T-helper 2 cell treated with Interferon-gamma antibody and Interleukin-4, amounts not matched to agents 5 μg/mL and 100 μg/mL, for 36 hours (primary cell): ENCODE measurements around the gene APOA1.

Experiments used
- DNase-seq: peaks from one replicate; pipeline ENCODE4 v3.0.0; 2021; ENCODE audit warnings: low spot score
- H3K27ac Mint-ChIP-seq: one replicate; pipeline ENCODE4 v1.8.0; 2021; ENCODE audit warnings: mild to moderate bottlenecking, mixed read lengths
- H3K27me3 Mint-ChIP-seq: one replicate; pipeline ENCODE4 v1.8.0; 2021; ENCODE audit warnings: low read depth, mixed read lengths
- H3K36me3 Mint-ChIP-seq: one replicate; pipeline ENCODE4 v1.8.0; 2021; ENCODE audit warnings: low read depth, mixed read lengths
- H3K4me1 Mint-ChIP-seq: one replicate; pipeline ENCODE4 v1.8.0; 2021; ENCODE audit warnings: low read depth, mixed read lengths
- H3K4me3 Mint-ChIP-seq: one replicate; pipeline ENCODE4 v1.8.0; 2022; ENCODE audit warnings: mild to moderate bottlenecking, moderate library complexity, mixed read lengths
- H3K9me3 Mint-ChIP-seq: one replicate; pipeline ENCODE4 v1.8.0; 2021; ENCODE audit warnings: mixed read lengths

The APOA1 gene

DNA sequence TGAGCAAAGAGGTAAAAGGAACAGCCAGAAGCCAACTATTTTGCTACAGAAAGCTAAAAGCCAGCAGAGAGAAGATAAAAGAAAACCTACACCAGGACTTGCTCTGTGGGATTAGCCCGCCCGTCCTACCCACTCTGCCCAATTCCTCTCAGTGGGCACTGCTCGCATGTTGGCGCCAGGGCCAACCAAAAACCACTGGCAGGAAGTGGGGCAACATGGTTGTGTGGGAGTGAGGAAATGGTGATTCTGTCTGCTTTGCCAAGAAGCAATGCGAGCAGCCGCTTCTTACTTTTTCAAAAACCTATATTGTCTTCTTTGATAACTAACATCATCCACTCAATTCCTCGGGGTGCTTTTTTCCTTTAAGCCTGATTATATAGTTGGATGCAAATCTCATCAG, 14.2 kb upstream of the APOA1 start:
- H3K4me3 Mint-ChIP-seq, result peak overlapping the region; percentile 81
- peaks cover 58% of the 10 kb centered on the region for H3K4me1 Mint-ChIP-seq
- peak; percentile 29 for DNase-seq
- no peaks in the 10 kb centered on the region for H3K27me3 Mint-ChIP-seq
- H3K9me3 Mint-ChIP-seq, result no peaks in the 10 kb centered on the region
- H3K27ac Mint-ChIP-seq, result peak overlapping the region; percentile 97
- peaks cover 34% of the 10 kb centered on the region for H3K36me3 Mint-ChIP-seq

DNA sequence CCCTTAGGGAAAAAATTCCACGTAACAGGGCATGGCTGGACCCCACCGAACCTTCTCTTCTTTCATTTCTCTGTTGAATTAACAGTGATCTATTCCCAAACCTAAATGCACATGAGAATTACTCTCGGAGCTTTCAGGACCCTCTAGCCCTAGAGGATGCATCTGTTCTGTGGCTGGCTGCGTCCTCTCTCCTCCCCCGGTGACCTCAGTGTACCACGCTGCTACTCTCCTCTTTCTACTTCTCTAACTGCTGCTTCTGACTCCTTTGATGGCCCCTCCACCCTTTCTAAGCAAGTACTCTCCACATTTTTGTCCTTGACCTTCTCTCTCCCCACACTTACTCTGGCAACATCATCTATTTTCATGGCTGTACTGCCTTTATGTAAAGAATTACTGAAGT, 12.1 kb upstream of the APOA1 start:
- Mint-ChIP-seq H3K27ac (peak overlapping the region; percentile 22), H3K4me3 (no peak overlapping the region), H3K36me3 (peaks cover 38% of the 10 kb centered on the region), H3K27me3 (no peaks in the 10 kb centered on the region), H3K4me1 (peaks cover 46% of the 10 kb centered on the region), H3K9me3 (no peaks in the 10 kb centered on the region)
- DNase-seq, result no peak

DNA sequence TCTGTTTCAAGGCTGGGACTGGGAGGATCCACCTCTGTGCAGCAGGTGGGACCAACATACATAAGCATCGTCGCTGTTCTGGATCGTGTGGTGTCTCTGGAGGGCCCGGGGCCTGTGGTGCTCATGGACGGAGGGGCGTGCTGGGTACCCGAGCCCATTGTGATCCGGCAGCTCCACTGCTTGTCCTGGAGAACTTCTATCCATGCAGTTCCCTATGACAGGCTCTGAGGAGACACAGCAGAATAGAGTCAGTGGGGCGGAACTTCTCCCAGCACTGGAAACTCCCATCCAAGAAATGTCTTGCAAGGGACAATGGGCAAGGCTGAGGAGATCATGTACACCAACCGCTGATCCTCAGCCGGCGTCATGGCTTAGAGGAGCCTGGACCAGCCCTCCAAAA, 11.6 kb upstream of the APOA1 start:
- H3K4me3 Mint-ChIP-seq, result no peak overlapping the region
- no peak for DNase-seq
- H3K36me3 Mint-ChIP-seq, result peaks cover 35% of the 10 kb centered on the region
- no peaks in the 10 kb centered on the region for H3K27me3 Mint-ChIP-seq
- no peaks in the 10 kb centered on the region for H3K9me3 Mint-ChIP-seq
- H3K27ac Mint-ChIP-seq, result no peak overlapping the region
- H3K4me1 Mint-ChIP-seq, result peaks cover 42% of the 10 kb centered on the region

DNA sequence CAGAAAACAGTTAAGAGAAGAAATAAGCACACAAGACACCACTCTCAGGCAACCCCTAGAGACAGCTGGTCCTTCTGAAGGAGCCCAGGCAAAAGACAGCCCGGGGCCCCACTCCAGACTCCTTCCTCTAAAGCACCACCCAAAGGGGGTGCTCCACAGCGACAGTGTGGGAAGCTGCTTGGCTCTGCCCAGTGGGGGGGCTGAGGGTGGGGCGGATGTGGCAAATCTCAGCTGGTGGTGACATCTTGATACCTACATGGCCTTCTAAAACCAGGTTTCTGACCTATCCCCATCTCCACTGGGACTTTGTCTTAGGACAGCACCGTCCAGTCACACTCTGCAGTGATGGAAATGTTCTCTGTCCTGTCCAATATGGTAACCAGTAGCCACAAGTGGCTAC, 10.2 kb upstream of the APOA1 start:
- DNase-seq, result no peak
- peaks cover 27% of the 10 kb centered on the region for H3K4me1 Mint-ChIP-seq
- no peaks in the 10 kb centered on the region for H3K9me3 Mint-ChIP-seq
- no peak overlapping the region for H3K4me3 Mint-ChIP-seq
- H3K27ac Mint-ChIP-seq, result no peak overlapping the region
- H3K36me3 Mint-ChIP-seq, result peaks cover 33% of the 10 kb centered on the region
- no peaks in the 10 kb centered on the region for H3K27me3 Mint-ChIP-seq

DNA sequence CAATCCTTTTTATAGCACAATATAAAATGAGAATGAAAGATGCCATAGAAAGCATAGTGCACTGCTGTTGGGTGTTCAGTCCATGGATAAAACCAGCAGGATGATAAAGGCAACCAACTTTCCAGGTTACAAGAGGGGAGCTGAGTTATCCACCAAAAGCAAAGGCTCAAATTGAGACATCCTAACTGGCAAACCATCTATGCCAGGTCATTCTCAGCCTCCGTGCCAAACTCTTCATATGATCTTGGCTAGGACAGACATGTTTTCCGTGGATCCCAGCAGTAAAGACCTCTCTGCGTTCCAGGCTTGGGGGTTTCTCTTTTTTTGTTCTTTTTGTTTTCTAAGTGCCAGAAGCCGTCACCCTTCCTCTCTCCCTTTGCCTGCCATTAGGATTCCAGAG, 7.3 kb upstream of the APOA1 start:
- no peak overlapping the region for H3K4me3 Mint-ChIP-seq
- H3K27me3 Mint-ChIP-seq, result no peaks in the 10 kb centered on the region
- no peak overlapping the region for H3K27ac Mint-ChIP-seq
- H3K4me1 Mint-ChIP-seq, result peaks cover 3% of the 10 kb centered on the region
- peaks cover 24% of the 10 kb centered on the region for H3K36me3 Mint-ChIP-seq
- no peaks in the 10 kb centered on the region for H3K9me3 Mint-ChIP-seq
- DNase-seq, result no peak

DNA sequence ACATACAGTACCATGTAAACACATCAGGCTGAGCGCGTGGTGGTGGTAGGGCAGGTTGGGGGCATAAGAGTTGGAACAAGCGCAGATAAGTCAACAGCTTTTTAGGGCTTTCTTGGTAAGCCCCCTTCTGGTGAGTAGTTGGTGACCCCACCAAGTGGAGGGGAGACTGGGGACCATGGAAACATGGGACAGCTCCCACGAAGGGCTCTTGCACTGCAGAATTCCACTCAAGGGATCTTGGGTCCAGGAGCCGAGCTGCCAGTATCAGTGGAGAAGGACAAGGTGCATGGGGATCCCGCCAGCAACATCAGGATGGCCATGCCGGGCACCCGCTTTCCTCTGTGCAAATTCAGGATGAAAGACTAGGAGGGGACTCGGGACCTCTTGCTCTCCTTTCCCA, 6.2 kb upstream of the APOA1 start:
- Mint-ChIP-seq H3K36me3 (peaks cover 20% of the 10 kb centered on the region), H3K4me1 (peaks cover 2% of the 10 kb centered on the region), H3K27ac (no peak overlapping the region), H3K4me3 (no peak overlapping the region), H3K27me3 (no peaks in the 10 kb centered on the region), H3K9me3 (no peaks in the 10 kb centered on the region)
- no peak for DNase-seq

- no peak overlapping the region for H3K4me3 Mint-ChIP-seq
- no peak for DNase-seq
- peaks cover 6% of the 10 kb centered on the region for H3K4me1 Mint-ChIP-seq
- H3K27me3 Mint-ChIP-seq, result no peaks in the 10 kb centered on the region
- H3K27ac Mint-ChIP-seq, result no peak overlapping the region
- H3K9me3 Mint-ChIP-seq, result no peaks in the 10 kb centered on the region
- H3K36me3 Mint-ChIP-seq, result peaks cover 20% of the 10 kb centered on the region
These were observed 5.5 kb upstream of the APOA1 start for GRCh38 chr11:116842909-116843308.

- Mint-ChIP-seq H3K27ac (no peak overlapping the region), H3K4me3 (no peak overlapping the region)
These were observed 4.7 kb upstream of the APOA1 start for GRCh38 chr11:116842117-116842516.

GRCh38 chr11:116840746-116841296, 3.4 kb upstream of the APOA1 start:
- Mint-ChIP-seq H3K9me3 (no peaks in the 10 kb centered on the region), H3K36me3 (peaks cover 4% of the 10 kb centered on the region), H3K27me3 (no peaks in the 10 kb centered on the region), H3K4me1 (peaks cover 8% of the 10 kb centered on the region), H3K27ac (no peak overlapping the region), H3K4me3 (no peak overlapping the region)
- no peak for DNase-seq

More at GRCh38 chr11:116842117-116842516, 4.7 kb upstream of the APOA1 start:
- Mint-ChIP-seq H3K27me3 (no peaks in the 10 kb centered on the region), H3K36me3 (peaks cover 16% of the 10 kb centered on the region), H3K4me1 (peaks cover 6% of the 10 kb centered on the region), H3K9me3 (no peaks in the 10 kb centered on the region)
- DNase-seq, result no peak

- Mint-ChIP-seq H3K9me3 (no peaks in the 10 kb centered on the region), H3K4me3 (no peak overlapping the region), H3K27me3 (no peaks in the 10 kb centered on the region), H3K27ac (no peak overlapping the region), H3K4me1 (peaks cover 10% of the 10 kb centered on the region), H3K36me3 (peaks cover 3% of the 10 kb centered on the region)
- no peak for DNase-seq
These were observed 2.9 kb upstream of the APOA1 start for GRCh38 chr11:116840224-116840745.

DNA sequence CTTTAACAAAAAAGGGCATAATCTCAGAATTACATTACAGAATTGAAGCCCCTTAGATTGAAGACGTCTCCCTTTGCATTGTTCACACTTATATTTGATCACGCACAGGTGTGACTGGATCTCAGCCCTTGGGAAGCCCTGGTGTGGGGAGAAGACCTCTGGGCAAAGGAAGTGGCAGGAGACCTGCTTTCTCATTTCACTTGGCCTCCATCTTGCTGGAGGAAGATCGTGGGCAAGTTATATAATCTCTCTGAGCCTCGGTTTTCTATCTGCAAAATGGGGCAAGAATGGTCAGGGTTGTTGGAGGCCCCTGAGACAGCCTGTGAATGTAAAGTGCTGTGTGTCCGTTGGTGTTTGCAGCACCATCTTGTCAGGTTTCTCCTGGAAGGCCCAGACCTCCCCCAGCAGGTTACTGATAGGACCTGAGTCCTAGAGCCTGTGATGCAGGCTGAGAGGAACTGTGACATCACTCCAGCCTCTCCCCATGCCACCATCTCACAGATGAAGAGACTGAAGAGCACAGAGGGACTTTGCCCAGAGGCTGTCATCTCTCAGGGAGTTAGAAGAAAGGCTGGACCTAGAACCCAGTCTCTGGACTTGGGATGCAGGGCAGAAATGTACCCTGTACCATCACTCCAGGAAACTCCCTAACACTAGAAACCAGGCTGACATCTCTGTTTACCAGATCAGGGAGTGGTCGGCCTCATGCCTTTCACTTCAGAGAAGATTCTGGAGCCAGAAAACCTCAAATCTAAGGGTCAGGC, 1.1 kb upstream of the APOA1 start:
- Mint-ChIP-seq H3K4me3 (no peak overlapping the region), H3K9me3 (no peaks in the 10 kb centered on the region), H3K4me1 (peaks cover 14% of the 10 kb centered on the region), H3K27me3 (peaks cover 3% of the 10 kb centered on the region), H3K27ac (no peak overlapping the region), H3K36me3 (no peaks in the 10 kb centered on the region)
- DNase-seq, result no peak

DNA sequence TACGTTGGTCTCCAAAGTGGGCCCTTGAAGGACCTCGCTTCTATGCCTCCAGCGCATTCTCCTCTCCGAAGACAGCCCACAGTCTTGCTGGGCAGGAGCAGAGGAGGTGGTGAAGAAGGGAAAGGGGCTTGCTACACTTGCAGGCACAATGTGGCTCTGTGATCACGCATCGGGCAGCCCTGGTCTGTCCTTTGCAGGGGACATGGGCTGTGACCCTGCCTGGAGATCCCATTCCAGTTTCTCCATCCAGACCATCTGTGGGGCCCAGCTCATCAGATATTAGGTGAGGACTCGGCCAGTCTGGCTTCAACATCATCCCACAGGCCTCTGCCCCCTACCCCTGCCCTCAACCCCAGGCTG, 810 bp downstream of the APOA1 start:
- no peak for DNase-seq
- Mint-ChIP-seq H3K4me1 (peaks cover 14% of the 10 kb centered on the region), H3K4me3 (no peak overlapping the region), H3K36me3 (no peaks in the 10 kb centered on the region), H3K27ac (no peak overlapping the region), H3K27me3 (peaks cover 3% of the 10 kb centered on the region), H3K9me3 (no peaks in the 10 kb centered on the region)

DNA sequence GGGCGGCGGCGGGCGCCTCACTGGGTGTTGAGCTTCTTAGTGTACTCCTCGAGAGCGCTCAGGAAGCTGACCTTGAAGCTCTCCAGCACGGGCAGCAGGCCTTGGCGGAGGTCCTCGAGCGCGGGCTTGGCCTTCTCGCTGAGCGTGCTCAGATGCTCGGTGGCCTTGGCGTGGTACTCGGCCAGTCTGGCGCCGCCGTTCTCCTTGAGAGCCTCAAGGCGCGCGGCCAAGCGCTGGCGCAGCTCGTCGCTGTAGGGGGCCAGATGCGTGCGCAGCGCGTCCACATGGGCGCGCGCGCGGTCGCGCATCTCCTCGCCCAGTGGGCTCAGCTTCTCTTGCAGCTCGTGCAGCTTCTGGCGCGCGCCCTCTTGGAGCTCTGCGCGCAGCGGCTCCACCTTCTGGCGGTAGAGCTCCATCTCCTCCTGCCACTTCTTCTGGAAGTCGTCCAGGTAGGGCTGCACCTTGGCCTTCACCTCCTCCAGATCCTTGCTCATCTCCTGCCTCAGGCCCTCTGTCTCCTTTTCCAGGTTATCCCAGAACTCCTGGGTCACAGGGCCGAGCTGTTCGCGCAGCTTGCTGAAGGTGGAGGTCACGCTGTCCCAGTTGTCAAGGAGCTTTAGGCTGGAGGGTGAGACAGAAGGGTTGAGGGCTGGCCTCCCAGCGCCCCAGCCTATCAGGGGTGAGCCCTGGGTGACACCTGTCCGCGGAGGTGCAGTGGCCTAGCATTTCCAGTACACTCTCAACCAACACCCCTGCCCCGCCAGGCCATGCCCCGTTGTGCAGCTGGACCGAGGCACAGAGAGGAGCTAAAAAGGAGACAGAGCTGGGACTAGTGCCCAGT, 1.4 kb downstream of the APOA1 start:
- Mint-ChIP-seq H3K4me1 (peaks cover 14% of the 10 kb centered on the region), H3K4me3 (peak overlapping the region; percentile 71), H3K36me3 (no peaks in the 10 kb centered on the region), H3K27me3 (peaks cover 3% of the 10 kb centered on the region), H3K9me3 (no peaks in the 10 kb centered on the region), H3K27ac (peak overlapping the region; percentile 31)
- DNase-seq, result peak; percentile 75
